Stimulated activated CD4-positive, alpha-beta T cell treated with anti-CD3 and anti-CD28 coated beads, Interleukin-12 subunit alpha, Interleukin-12 subunit beta, amount 100 ng/mL, for 4 hours (primary cell): ENCODE measurements around the gene DNAJA2.
"Not testable (repeated sequence)": the region's sequence is repeated elsewhere in the genome, so short reads cannot be mapped to it uniquely, and the experiment has no call there.

Experiments used
- DNase-seq: peaks from one replicate; pipeline ENCODE4 v3.0.0-alpha.2; 2020

DNAJA2 gene

DNA sequence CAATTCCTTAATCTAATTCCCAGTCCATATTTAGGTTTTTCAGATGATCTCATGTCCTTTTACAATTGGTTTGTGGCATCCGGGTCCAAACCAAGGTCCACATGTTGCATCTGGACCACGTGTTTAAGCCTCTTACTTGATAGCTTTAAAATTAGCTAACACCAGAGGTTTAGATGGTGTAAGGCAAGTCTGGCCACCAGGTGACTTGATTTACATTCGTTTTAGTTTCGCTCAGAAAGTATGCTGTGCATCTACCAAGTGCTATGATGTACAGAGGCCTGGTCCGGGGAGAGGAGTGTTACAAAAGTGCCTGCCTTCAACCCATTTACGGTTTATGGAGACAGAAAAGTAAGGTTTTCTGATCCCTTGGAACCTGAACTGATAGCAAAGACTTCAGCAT lies 878 bp upstream of the DNAJA2 start:
- no peak for DNase-seq

DNA sequence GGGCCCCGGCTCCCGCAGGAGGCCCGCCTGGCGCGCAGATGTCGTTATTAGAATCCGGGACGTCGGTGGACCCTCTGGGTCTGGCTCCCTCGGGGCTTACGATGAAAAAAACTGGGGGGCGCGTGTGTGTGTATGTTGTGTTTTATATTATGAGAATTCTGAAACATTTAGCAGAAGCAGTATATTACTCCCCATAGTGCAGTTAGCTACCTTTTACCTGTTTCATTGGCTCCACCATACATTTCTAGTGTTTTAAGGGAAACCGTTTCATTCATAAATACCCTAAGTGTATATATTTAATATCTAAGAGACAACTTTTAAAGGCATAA lies 486 bp upstream of the DNAJA2 start:
- DNase-seq: no peak

DNA sequence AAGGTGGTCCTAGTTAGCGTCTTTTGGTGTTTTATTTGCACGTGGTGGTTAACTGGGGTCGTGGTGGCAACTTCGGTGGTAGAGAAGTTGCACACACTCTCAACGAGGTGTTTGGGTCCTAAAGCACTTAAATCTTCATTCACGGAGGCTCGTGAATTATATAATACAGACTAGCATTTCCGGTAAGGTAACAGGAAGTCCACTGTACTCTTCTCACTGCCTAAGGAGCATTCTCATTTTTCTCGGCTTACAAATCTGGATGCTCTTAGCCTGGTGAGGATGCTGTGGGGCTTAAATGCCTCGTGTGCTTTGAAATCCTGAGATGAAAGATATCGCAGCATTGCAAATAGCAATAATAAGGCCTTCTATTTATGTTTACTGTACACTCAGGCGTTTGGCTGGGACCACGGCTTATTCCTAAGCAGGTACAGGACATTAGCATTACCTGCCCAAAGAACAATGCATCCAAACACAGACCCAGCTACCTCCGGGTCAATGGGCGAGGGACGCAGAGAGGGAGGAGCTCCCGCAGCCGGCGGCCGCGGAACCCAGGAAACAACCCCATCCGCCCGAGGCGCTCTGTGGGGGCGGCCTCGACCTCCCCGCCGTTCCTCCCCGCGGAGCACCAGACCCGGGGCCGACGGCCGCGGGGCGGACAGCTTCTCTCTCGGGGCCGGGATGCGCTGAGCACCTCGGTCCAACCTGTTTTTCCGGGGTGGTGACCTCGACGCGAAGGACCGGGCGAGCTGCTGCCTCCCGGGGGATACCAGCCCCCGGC lies 856 bp downstream of the DNAJA2 start:
- DNase-seq: peak; percentile 48

DNA sequence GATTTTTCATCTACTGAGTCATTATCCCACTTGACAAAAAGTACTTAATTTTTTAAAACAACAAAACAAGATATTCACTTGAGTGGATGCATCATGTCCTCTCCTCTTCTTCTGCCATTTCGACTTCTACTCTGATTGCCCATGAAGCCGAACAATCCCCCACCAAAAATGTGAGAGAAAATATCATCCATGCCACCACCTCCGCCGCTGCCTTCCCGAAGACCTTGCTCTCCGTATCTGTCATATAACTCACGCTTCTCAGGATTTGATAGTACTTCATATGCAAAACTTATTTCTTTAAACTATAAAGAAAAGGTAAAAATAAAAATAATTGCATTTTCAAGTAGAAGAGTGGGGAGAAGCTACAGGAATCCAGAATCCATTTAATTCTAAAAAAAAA lies 2.2 kb downstream of the DNAJA2 start:
- no peak for DNase-seq

DNA sequence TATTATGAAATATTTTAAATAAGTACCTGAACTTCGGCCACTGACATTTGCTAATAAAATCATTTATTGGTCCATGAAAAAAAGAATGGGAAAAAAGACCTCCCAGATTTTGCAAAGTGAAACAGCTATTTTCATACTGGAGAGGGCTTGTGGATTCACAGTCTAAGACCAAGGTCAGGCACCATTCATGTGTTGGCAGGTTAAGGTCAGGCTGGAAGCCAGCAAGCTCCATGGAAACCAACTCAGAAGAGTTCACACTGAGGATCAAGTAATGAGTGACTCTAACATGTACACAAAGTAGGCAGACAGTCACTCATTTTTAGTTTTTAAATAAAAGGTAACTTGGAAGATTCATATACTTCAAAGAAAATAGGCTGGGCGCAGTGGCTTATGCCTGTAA lies 3.4 kb downstream of the DNAJA2 start:
- no peak for DNase-seq

DNA sequence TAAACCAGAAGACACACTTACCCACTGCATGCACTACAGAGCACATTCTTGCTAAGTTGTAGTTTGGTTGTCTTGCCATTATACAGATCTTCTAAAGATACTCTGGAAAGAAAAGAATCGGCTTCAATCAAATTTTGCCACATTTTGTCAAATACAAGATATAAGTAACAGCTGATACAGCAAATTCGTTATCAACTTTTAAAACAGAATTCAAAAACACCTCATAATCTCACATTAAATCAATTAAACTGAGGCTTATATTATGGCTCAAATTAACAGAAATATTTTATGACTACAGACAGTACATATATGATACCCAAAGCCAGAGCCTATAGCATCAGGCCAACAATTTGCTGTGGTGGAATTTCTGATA lies 5.4 kb downstream of the DNAJA2 start:
- no peak for DNase-seq

DNA sequence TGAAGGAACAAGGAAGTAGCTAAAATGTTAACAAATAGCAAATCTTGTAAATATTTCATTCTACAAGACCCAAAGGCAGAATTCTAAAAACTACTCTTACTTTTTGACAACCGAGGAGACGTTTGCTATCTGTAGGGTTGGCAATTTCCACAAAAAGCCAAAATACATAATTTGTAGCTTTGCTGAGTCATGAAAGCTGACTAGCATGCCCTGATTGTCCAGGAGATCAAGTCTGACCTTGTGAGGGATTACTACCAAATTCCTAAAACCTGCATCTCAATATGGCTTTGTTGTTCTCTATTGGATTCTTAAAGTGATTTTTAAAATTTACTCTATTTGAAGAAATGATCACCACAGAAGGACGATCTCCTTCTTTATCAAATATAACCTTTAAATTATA lies 10.8 kb downstream of the DNAJA2 start:
- DNase-seq: no peak

DNA sequence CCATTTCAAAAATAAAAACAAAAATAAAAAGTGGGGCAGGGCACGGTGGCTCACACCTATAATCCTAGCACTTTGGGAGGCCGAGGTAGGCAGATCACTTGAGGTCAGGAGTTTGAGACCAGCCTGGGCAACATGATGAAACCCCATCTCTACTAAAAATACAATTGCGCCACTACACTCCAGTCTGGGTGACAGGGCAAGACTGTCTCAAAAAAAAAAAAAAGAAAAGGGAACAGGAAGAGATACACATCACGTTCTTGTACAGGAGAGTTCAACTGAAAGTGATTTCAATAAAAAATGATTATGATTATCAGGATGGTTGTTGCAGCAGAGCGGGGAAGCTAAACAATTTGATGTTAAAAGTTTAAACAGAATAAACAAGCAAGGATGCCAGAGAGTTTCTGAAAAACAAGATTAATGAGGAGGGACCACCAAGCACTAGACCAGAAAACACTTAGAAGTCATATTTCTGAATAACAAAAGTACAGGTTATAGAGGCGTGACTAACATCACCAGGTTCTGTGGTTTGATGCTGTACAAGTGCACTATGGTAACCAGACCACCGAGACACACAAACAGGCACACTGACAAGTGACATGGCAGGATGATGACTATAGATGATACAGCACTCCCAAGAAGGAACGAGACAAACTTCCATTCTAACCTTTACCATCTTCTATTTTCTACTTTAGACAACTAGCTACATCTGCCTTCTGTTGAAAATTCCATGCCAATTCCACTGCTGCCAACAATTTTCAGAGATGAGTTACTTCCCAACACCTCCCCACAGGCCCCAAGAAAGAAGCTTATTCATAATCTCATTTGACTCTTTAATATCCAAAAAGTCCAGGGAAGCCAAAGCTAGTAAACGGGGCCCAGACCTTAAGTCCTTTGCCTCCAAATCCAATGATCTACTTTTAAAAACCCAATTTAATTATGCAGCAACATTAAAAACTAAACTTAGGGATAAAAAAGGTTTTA lies 11.8 kb downstream of the DNAJA2 start:
- no peak for DNase-seq

DNA sequence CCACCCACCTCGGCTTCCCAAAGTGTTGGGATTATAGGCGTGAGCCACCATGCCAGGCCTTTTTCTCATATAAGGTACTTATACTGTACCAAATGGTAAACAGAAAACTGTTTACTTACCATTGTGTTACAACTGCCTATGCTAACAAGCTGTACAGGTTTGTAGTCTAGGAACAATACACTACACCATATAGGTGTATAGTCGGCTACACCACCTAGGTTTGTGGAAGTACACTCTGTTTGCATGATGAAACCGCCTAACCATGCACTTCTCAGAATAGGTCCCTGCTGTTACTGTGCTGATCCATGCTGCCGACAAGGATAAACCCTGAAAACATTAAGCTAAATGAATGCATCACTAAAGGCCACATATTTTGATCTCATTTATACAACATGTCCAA lies 18.9 kb downstream of the DNAJA2 start:
- no peak for DNase-seq

DNA sequence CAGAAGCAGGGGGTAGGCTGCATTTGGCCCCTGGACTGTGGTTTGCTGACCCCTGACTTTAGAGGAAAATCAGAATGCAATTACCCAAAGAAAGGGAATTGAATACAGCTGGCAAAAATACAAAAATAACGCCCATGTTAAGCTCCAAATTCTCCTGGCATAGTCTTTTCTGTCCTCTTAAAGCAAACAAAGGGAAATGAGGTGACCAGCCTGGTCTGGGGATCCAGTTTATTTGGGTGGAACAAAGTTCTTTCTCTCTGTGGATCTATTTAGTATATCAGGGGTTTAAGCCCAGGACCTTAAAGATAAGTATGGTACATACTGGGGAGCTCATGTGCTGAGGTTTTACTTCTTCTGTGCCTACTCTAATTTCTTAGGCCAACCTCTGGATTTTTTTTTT lies 23.5 kb downstream of the DNAJA2 start:
- no peak for DNase-seq

DNA sequence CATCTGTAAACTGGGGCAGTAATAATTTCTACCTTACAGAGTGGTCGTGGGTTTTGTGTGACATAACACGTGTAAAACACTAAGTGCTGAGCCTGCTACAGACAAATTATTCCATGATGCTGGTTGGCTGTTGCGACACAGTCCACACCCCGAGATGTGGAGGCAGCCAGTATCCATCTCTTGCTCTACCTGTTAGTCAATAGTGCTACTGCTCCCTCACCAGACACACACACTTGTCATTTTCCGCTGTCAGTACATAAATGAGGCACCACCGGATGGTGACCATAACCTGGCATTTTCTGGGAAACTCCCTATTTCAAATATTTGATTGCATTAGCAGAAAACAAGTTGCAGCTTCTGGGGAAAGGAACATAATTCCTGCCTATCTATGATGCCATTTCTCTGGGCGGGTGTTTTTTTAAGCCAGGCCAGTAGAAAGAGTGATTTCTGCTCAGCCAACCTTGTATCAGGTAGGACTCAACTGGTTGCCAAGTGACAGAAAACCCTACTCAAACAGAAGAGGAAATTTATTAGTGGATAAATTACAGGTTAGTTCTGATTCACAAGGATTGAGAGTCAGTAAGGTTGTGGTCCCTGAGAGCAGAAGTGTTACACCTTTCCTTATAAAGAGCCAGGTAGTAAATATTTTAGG lies 24.1 kb downstream of the DNAJA2 start:
- DNase-seq: peak; percentile 13

DNA sequence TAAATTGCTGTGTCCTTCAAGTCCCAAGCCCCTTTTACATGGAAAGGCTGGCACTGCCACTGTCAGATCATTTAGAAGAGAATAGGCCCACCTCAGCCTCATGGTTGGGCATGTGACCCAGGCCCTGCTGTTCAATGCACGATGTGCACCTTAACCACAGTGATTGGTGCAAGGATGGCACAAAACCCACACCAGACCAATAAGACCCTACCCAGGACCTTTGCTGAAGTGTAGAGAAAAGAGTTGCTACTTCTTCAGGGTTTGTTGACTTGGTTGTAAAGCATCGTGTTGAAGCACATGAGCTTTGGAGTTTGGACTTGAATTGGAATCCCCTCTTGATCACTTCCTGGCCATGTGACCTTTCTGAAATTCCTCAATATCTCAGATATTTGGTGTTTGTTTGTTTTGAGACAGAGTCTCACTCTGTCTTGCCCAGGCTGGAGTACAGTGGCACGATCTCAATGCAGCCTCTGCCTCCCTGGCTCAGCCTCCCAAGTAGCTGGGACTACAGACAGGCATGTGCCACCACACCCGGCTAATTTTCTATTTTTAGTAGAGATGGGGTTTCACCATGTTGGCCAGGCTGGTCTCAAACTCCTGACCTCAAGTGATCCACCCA lies 24.8 kb downstream of the DNAJA2 start:
- DNase-seq: no peak

DNA sequence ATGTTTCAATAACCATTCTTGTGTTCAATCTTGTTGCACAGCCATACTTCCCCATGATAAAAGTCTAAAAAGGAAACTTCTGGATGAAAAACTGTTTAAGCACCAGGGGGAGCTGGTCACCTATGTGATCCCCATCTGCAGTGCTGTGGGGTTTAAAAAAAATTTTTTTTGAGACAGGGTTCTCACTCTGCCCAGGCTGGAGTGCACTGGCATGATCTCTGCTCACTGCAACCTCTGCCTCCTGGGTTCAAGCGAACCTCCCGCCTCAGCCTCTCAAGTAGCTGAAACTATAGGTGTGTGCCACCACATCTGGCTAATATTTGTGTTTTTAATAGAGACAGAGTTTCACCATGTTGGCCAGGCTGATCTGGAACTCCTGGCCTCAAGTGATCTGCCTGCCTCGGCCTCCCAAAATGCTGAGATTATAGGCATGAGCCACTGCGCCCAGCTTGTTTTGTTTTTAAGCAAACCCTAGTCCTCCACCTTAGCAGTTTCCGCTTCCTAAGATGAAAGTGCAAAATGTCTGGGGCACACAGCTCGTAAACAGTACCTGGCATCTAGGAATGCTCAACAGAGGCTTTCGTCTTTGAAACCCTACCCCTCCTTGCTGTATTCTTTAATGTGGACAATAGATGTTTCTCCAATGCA lies 25.4 kb downstream of the DNAJA2 start:
- DNase-seq: no peak

DNA sequence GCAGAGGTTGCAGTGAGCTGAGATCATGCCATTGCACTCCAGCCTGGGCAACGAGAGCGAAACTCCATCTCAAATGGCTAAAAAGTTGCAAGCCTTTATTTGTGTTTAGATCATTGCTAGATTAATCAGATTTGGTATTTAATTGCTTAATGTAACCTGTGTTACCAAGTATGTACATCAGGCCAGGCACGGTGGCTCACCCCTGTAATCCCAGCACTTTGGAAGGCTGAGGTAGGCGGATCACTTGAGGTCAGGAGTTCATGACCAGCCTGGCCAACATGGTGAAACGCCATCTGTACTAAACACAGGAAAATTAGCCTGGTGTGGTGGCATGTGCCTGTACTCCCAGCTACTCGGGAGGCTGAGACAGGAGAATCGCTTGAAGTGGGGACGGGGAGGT lies 28.8 kb downstream of the DNAJA2 start:
- DNase-seq: not testable (repeated sequence)

DNA sequence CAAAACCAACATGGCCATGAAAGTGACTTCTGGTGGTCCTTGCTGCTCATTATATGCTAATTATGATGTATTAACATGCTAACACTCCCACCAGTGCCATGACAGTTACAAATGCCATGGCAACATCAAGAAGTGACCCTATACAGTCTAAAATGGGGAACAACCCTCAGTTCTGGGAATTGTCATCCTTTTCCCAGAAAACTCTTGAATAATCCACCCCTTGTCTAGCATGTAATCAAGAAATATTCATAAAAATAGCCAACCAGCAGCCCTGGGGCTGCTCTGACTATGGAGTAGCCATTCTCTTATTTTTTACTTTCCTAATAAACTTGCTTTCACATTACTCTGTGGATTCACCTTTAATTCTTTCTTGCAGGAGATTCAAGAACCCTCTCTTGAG lies 35.9 kb downstream of the DNAJA2 start:
- DNase-seq: no peak

DNA sequence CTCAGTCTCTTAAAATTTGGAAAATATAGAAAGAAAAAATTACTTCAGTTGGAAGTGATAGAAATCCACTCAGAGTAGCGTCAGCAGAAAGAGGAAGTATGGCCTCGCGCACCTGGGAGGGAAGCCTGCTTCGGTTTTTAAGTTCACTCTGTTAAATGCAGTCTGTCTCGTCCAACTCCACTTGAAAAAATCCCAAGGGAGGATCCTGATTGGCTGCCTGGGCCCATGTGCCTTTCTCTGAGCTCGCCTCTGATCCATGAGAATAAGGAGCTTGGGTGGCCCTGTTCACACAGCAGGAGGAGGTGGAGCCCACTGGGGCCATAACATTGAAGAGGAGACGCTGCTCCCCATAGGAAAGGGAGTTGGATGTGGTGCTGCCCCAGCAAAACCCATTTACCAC lies 40.7 kb downstream of the DNAJA2 start:
- DNase-seq: no peak

DNA sequence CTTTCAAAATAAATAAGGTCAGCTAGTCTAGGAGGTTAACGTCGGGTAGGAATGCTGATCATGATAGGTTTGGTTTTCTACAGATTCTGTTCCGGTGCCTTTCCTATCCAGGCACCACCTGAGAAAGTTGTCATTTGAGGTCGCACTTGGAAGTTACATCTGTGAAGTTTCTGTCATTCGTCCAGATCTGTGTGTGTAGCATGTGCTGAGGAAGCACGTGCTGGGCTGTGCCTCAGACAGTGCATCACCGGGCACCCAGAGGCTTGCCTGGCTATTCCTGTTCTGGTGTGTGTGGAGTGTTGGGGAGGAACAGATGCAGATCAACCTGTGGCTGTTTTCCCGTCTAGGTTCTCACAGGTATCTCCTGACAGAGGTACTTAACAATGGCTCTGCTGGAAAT lies 42.6 kb downstream of the DNAJA2 start:
- DNase-seq: no peak

DNA sequence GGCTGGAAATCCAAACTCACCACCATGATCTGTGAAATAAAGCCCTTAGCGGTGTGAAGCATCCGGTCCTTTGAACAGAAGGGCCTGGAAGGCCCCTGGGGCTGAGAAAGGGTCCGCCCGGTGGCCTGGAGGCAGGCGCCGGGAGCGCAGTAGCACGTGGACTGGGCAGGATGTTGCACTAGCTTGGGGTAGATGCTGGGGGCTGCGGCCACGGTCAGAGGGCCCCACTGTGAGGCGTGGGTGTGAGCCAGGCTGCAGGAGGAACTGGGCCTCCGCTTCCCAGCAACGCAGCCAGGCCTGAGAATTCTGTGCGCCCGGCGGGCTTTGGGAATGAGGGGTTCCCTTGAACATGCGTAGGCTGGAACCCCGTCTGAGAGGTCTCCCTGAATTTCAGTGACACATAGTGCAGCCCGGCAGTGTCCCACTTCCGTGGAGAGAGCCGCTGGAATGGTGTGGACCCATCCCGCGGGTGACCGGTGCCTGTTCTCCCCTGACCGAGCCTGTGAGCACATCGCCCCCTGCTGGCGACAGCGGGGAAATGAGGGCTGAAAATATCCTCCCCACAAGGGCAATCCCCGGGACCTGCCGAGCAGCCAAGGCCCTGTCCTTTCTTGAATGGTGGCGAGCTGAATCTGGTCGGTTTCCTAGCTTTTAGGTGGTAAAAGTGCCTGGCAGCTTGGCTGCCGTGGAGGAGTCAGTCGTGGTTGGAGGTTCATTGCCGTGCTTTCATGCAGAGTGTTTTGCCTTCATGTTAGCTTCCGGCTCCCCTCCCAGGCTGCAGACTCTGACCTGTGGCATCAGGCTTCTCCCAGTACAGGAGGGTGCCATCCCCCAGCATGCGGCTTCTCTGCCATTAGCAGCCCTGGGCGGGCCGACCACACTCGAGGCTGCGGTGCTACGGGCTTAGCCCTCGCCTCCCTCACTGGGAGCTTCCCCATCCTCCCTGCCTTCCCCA lies 43.8 kb downstream of the DNAJA2 start:
- peak; percentile 54 for DNase-seq

DNA sequence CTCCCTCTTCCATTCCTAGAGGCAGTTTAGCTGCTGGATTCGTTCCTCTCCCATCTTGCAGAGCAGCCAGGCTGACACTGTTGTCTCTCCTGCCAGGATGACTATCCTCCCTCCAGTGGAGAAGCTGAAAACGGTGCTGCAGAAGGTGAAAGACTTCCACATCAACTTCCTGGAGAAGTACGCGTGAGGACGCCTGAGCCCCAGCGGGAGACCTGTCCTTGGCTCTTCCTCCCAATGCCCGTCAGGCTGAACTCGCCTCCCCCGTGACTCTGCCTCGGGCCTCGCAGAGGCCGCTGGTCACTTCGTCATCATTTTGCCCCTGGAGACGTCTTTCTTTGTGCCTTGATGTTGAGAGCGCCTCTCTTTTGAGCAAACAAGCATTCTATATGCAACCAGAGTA lies 44.7 kb downstream of the DNAJA2 start:
- DNase-seq: no peak

DNA sequence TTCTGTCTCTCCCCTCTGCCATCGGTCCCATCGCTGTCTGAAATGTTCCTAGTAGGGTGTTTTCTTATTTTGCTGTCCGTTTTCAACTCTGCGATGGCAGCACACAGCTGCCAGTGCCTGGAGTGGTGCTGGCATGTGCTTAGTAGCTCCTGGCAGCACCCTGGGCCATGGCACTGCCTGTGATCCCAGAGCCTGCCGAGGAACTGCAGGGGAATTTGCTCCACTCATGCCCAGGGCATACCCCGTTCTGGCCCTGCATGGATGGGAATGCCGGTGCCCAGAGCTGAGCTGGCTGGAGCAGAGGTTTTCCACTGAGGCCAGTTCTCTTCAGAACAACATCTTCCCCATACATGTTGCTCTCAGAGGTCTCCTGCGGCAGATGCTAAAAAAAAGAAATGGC lies 46.2 kb downstream of the DNAJA2 start:
- DNase-seq: no peak

DNA sequence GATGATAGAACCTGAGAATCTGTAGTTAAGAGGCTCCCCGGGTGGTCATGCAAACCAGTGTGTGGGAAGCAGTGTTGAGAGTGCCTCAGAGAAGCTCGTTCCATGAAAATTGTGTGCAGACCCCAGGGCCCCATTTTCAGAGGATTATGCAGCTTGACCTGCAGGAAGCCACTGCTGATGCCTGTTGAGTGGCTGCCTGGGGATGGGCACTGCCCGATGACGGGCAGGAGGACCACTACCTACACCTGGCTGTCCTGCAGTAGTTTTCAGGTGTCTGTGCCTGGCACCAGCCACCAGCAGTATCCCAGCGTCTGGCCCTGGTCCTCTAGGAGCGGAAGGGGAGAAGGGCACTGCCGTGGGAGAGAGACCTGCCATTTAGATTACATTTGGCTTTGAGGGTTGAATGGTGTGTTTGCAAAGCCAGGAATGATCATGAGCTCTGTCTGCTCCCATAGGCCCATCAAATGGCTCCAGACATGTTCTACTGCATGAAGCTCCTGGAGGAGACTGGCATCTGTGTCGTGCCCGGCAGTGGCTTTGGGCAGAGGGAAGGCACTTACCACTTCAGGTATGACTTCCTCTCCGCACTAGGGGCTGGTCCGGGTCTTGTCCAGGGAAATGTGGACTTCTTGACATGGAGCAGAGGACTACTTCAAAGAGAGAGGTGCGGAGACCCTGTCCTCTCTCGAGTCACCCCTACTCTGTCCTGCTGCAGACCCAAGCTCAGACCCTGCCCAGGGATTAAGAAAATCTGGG lies 46.8 kb downstream of the DNAJA2 start:
- DNase-seq: no peak
